Fibroblast of lung (primary cell): ENCODE measurements around the gene ADAM11.

Experiments used
- EZH2 ChIP-seq: IDR thresholded peaks from 2 replicates; pipeline ENCODE4 v1.5.1; 2012; ENCODE audit warnings: low read length, control low read depth, mild to moderate bottlenecking; ENCODE audit errors: missing control alignments
- TF ChIP-seq, protein P1 (sequence below), 2 donors: IDR thresholded peaks in 1 of 2; conservative IDR thresholded peaks in 1 of 2; 1 replicate in 1 of 2; 2 replicates in 1 of 2; pipeline ENCODE4 v1.5.1; 2011 to 2012; ENCODE audit warnings: low read length in 2 of 2, control low read depth in 1 of 2, inconsistent platforms in 1 of 2, low read depth in 1 of 2, mild to moderate bottlenecking in 1 of 2

DNA sequence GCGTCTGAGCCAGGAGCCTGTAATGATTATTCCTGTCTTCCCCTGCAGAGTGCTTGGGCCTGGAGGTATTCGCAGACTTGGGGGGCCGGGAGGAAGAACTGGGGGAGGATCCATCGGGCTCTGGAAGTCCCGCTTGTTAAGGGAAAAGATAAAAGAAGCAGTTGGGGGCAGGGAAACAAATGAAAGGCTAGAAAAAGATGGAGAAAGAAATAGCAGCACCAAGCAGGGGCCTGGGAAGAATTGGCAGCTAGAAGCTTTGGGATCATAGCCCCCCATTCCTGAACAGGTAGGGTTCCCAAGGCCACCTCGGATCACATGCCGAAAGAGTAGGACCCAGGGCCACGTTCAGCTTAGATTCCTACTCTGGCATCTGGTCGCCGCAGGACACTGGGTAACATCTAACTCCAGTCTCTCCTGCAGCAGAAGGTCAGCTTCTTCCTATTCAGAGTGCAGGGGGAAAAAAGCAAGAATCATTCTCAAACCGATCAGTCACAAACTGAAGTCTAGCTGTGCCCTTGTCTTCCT is 23.6 kb downstream of the ADAM11 start:
- TF ChIP-seq, protein P1, sequence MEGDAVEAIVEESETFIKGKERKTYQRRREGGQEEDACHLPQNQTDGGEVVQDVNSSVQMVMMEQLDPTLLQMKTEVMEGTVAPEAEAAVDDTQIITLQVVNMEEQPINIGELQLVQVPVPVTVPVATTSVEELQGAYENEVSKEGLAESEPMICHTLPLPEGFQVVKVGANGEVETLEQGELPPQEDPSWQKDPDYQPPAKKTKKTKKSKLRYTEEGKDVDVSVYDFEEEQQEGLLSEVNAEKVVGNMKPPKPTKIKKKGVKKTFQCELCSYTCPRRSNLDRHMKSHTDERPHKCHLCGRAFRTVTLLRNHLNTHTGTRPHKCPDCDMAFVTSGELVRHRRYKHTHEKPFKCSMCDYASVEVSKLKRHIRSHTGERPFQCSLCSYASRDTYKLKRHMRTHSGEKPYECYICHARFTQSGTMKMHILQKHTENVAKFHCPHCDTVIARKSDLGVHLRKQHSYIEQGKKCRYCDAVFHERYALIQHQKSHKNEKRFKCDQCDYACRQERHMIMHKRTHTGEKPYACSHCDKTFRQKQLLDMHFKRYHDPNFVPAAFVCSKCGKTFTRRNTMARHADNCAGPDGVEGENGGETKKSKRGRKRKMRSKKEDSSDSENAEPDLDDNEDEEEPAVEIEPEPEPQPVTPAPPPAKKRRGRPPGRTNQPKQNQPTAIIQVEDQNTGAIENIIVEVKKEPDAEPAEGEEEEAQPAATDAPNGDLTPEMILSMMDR (conservative IDR thresholded peaks at IDR 0.05 in 1 of 2, IDR thresholded peaks at IDR 0.05 in 1 of 2; ENCODE audit: low read depth in 1 of 2, low read length in 2 of 2) = no peak
- TF ChIP-seq EZH2 = no peak
